Activated CD8-positive, alpha-beta memory T cell treated with anti-CD3 and anti-CD28 coated beads, Interleukin-2, amount 50 U/mL, for 1 hour (primary cell): ENCODE results near the gene UTS2B.

Source experiments
- DNase-seq: peaks from one replicate; pipeline ENCODE4 v3.0.0-alpha.2; 2020; ENCODE audit errors: extremely low read depth

Gene UTS2B, protein sequence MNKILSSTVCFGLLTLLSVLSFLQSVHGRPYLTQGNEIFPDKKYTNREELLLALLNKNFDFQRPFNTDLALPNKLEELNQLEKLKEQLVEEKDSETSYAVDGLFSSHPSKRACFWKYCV

DNA sequence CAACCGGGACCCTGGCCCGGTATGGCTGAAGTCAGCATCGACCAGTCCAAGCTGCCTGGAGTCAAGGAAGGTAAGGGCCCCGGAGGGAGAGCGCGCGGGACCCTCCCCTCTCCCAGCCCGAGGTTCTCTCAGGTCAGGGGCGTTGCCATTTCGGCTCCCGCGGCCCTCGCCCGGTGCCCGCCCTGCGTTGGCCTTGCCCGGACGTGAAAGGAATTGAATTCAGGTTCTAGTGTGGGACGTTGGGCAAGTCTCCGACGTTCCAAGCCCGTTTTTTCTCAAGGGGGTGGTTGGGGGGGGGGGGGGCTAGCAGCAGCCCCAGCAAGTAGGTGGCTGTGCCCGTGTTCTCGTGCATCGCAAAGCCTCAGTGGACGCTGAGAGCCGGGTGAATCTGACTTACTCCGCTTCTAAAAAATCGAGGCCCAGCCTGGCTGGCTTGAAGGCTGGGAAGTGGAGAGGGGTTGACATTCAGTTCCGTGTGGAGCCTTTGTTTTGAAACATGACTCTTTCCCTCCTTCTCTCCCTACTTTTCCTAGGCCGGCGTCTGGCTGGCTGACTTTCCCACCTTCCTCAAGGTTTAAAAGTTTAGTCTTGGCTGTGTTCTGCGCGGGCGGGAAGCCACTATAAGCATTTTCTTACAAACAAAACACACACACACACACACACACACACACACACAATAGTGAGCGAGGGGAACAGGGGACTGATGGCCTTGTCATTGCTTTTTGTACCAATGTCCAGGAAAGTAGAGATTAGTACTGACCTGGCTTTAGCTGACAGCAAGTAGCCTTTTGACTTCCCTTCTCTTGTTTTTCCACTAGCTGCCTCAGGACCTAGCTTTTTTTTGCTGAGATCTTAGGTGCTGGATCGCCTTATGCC lies at the start of gene UTS2B:
Gene UTS2B (minus strand): TSS at position 873 of the 876 bp plus-strand sequence. CDS start 48,337 bp downstream, outside the sequence.
- no peak for DNase-seq

DNA sequence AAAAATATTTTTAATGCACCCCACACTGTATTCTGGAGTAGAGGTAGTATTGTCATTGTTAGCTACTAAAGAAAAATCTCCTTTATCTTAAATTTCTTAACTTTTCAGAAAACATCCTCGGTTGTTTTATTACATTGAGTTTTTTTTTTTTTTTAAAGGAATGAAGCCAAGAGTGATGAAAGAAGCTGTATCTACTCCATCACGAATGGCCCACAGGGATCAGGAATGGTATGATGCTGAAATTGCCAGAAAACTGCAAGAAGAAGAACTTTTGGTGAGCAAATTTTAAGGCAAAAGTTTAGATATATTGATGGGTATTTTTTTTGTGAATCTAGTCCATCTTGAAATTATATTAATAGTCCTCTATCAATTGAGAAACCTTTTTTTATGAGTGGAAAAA lies 49.7 kb upstream of the UTS2B start:
- no peak for DNase-seq

DNA sequence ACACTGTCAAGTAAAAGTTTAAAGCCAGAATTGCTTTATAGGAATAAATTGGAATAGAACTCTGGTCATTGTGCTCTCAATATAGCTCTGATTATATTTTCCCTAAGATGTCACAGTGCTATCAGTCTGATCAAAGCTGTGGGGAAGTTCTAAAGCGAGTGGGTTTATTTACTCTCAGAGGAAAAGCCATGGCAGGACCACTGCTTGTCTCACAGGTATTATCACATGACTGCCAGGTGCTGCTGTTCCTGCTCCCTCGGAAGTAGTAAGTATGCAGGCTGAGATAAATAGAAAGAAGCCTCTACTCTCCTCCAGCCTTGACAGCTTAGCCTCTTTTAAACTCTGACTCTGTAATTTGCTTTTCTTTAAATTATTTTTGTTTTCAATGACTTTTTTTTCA lies 49.1 kb upstream of the UTS2B start:
- no peak for DNase-seq

DNA sequence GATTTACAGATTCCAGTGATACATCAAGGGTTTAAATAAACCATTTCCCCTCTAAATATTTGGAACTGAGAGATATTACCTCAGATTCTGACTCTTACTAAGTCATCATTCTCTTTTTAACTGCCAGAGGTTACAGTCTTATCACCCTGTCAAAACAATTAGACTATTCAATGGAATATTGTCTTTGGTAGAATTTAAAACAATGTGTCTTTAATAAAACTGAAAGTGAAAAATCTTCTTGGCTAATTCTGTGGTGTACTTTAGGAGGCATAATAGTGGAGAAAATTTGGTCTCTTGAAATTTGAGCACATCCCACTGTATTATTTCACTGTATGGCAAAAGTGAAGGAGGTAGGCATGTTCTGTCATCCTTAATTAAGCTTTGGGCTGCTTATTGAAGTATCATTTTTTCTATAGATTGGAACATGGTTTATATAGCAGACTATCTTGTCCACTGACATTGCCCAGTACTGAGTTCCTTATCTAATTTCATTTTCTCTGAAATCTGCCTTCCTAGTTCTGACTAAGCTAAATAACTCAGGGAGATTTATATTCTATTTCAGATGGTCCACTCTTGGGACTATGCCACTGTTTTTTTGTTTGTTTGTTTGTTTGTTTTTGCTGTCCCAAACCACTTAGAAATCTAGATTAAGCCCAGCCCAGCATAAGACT lies 48.0 kb upstream of the UTS2B start:
- no peak for DNase-seq

DNA sequence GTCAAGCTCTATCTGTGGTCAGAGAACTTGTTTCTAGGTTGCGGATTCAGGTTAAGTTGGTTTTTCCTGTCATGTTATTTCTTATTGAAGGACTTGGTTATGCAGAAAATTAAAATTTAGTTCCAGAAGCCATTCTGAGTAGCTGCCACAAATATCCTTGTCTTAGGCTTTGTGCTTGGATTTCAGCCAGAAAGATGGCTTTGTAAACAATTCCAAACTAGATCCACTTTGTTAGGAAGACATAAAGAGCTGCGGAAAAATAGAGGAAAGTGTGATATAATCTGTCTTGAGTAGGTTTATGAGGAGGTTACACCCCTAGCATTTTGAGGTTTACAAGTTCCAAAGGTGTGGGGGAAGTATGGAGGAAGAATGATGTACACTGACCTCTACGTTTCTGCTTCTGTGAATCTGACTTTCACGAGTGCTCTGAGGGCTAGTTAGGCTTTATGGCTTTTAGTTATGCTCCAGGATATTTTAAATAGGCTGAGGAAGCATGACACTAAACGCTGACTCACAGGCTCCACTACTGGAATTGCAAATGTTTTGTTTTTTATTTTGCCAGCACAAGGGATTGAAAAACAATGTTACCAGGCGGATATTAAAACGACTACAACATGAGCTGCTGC lies 46.3 kb upstream of the UTS2B start:
- DNase-seq, result no peak

DNA sequence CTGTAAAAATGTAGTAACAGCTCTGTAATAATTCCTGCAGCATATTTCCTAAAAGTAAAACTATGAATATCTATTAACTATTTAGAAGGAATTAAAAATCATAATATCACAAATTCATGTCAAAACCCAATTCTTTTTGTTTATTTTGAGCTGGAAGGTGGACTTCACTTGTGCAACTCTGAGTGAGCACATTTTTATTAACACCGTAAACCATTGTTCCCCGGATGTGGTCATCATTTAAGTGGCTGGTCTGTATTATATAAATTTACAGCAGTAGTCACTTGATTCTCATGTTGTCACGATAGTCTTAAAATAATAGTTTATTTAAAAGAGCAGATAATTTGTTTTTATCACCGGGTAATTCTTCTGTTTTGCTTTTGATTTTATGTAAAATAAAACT lies 43.0 kb upstream of the UTS2B start:
- no peak for DNase-seq

DNA sequence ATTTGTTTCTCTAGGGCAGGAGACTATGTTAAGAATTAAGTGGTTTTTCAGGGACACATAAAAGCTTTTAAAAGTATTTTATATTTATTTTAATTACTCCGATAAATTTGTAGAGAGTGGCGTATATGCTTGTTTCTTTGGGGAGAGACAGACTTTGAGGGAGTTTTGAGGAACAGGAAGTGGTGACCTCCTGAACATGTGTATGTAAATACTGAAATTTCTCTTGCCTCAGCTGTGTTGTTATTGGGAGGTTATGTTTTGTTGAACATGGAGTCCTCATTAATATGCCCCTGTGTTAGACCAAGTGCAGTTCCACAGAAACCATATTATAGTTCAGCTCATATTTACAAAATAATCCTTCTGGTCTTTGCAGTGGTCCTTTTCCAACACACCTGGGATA lies 41.8 kb upstream of the UTS2B start:
- DNase-seq, result no peak

DNA sequence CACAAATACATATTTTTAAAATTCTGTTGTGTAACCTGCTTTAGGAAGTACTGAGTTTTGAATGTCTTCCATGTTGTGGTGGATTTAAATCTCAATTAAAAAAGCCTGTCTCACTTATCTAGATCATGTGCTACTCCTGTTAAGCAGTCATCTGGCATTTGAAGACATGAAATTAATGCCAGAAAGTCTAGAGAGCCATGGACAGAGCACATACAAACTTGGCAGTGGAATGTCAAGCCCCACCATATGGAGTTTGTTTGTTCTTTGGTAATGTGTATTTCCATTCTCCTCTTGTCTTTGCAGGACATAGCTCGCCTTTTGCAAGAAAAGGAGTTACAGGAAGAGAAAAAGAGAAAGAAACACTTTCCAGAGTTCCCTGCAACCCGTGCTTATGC lies 39.3 kb upstream of the UTS2B start:
- no peak for DNase-seq

DNA sequence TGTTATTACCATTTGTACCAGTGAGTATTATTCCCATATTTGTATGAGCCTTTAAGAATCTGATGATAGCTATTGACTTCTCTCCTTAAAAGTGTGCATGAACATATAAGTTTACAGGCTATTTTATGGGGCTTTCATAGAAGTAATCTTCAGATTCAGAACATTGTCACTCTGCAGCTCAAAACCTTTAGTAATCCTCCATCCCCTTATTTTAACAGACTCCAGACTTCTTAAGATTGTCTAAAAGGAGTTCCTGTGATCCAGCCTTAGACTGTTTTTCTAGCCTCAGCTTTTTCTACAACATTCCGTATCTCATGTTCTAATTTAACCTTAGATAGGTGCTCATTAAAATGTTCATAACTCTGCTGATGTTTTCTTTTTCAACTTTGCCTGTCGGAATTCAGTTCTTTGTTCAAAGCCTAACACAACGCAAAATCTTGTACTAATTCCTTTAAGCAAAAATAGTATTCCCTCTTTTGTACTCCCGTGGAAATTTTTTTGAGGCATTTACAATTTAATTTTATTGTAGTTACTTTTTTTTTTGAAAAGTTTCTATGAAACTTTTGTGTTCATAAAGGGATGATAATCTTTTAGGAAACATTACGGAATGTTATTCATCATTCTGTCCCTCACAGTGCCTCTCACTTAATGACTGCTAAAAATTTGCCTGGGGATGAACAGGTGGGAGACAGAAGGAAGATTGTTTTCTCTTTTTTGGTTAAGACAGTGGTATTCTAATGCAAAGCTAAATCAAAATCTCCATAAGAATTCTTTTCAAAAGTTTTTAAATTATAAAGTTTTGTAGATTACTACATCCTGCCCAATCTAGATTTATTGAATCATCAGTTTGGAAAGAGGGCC lies 38.7 kb upstream of the UTS2B start:
- no peak for DNase-seq

DNA sequence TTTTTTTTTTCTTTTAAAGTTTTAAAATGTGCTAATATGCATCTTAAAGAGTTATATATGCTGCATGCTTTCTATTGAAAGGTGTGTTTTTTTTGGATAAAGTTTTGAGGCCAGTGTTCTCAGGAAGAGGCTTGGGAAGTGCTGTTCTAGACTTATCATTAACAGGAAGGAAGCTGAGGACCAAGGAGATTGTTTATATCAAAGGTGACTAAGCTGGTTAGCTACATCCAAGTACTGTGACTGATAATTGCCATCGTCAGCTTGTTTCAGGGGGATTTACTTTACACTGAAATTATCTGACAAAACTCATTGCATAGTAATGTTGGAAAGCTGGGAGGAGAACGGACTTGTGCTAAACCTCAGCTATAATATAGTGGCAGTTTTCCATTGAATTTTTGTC lies 36.3 kb upstream of the UTS2B start:
- DNase-seq, result no peak

DNA sequence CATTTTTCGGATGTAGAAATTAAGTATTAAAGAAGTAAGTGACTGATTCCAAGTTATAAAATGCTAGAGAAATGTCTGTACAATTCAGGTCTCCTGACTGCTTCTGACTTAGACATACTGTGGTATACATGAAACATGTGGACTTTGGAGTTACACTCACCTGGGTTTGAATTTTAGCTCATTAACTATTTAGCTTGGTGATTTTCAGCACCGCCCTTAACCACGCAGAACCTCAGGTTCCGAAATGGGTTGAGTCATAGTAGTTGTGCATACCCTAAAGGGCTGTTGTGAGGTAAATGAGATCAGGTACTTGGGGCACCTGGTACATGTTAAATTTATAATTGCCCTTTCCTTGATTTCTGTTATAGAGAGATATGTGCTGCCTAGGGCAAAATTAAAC lies 32.9 kb upstream of the UTS2B start:
- no peak for DNase-seq

DNA sequence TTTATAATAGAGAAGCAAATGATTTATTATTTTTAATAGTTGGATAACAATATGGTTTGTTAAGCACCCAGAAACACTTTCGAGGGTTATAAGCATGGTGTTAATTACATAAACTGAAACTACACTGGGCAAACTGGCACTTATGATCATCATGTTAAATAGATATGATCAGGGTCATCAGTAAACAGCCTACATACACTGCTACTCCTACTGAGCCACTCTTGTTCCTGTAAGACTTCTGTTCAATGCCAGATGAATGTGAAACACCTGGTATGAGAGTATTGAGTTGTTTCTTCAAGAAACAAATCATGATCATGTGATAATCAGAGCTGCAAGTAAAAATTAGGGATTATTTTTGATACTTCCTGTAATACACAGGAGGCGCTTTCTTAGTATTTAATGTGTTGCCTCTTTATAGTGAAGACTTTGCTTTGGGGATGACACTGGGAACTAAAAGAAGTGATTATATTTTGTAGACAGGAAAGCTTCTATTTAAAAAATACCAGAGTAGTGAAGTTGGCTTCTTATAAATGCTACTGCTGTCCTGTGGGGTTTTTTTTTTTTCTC lies 32.3 kb upstream of the UTS2B start:
- no peak for DNase-seq

DNA sequence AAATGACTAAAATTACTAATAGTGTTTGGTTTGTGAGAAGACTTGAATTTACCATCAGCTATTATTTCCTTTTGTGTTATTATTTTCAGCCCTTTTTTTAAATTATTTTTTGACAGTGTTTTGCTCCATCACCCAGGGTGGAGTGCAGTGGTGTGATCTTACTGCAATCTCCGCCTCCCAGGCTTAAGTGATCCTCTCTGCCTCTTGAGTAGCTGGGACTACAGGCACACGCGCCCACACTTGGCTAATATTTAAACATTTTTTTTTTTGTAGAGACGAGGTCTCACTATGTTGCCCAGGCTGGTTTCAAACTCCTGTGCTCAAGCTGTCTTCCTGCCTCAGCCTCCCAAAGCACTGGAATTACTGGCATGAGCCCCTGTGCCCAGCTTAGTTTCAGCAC lies 31.7 kb upstream of the UTS2B start:
- no peak for DNase-seq

DNA sequence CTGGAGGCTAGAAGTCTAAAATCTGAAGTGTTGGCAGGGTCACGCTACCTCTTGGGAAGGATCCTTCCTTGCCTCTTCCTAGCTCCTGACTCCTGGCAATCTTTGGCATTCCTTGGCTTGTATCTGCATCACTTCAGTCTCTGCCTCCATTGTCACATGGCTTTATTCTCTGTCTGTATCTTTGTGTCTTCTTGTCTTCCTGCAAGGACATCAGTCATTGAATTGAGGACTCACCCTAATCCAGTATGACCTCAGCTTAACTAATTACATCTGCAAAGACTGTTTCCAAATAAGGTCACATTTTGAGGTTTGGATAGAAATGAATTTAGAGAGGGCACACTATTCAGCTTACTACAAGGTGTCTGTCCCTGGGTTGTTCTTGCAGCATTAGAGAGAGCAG lies 31.1 kb upstream of the UTS2B start:
- DNase-seq, result no peak

DNA sequence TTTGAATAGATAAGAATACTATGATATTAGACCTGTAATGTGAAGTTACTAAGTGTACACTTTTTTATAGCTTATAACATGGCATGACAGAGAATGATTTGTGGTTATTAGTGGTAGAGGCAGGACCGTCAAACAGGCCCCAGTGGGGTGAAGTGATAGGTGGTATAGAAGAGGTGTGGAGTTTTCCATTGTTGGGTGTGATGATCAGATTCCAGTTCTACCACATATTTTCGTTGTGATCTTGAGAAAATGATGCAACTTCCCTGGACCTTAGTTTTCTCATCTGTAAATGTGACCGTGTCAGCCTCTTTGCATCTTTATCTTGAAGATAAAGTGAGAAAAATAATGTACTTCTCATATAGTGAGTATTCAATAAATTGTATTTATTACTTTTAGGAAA lies 30.3 kb upstream of the UTS2B start:
- DNase-seq, result no peak

DNA sequence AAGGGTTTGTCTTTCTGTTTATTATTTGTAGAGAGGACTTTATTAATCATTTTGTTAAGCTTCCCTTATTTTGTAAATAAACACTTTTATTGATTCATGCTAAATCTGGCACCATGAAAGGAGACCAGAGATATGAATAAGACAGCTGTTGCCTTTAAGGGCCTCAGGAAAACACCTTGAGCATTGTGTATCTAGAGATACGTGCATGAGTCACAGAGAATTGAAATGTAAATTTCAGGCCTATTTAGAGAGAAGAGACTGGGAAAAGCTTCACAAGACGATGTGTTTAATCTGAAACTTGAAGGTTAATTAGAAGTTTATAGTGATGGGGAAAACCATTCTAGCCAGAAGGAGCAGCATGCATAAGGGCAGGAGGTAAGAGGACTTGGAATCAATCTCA lies 28.6 kb upstream of the UTS2B start:
- no peak for DNase-seq

DNA sequence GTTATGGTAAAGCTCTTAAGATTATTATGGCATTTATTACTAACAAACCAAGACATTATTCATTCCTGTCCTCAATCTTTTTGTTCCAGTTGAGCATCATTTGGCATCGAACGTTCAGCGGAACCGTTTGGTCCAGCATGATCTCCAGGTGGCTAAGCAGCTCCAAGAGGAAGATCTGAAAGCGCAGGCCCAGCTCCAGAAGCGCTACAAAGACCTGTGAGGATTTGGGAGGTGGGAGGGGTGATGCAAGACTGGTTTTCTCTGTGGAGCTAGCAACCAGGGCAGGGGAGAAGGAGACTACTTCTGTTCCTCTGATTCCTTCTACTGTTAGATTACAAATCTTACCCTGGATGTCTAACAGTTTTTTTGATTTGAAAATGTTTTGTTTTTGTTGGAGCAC lies 27.6 kb upstream of the UTS2B start:
- DNase-seq, result no peak

DNA sequence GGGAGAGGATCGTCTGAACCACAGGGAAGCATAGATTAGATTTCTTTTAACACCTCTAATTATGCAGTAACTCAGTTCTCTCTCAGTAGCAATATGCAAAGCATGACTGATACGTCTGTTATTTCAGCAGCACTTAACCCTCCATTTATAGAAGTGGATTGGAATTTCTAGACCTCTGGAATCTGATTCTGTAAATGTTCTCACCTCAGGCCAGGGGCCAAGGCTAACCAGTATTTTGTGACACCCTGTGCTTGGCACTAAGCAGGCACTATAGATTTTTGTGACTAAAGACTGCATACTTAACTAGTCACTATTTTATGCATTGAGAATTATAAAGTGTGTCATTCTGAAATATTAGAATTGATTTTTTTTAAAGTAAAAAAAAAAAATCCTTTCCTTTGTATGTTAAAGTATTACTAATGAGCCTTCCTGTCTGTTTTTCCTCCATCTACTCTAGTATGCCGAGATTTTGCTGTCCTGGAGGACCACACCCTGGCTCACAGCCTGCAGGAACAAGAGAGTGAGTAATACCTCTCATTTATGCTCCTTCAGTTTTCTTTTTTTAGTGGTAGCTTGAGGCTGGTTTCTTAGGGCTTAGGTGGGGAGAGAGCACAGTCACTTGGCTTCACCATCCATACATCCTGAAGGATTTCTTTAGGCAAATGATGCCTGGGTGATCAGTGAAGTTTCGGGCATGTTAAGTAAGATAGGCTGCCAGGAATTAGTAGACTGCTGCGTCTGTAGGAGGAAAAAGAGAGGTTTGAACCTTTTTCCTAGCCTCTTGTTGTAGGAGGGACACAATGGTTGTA lies 26.5 kb upstream of the UTS2B start:
- DNase-seq, result no peak

DNA sequence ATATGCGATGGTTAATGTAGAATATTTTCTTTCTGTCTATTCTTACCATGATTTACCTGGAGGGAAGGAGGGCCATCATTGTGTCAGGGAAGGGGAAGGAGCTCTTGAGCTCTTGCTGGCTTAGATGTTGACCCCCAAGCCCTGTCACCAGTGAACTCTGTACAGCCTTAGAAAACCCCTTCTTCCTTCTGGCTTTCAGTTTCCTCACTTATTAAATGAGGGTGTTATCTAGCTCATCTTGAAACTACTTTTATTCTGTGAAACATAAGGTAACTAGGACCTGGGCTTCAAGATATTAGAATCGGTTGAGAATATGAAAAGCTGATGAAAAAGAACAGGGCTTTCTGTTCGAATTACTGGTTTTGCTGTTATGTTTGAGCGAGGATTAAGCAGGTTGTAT lies 25.1 kb upstream of the UTS2B start:
- DNase-seq, result no peak

DNA sequence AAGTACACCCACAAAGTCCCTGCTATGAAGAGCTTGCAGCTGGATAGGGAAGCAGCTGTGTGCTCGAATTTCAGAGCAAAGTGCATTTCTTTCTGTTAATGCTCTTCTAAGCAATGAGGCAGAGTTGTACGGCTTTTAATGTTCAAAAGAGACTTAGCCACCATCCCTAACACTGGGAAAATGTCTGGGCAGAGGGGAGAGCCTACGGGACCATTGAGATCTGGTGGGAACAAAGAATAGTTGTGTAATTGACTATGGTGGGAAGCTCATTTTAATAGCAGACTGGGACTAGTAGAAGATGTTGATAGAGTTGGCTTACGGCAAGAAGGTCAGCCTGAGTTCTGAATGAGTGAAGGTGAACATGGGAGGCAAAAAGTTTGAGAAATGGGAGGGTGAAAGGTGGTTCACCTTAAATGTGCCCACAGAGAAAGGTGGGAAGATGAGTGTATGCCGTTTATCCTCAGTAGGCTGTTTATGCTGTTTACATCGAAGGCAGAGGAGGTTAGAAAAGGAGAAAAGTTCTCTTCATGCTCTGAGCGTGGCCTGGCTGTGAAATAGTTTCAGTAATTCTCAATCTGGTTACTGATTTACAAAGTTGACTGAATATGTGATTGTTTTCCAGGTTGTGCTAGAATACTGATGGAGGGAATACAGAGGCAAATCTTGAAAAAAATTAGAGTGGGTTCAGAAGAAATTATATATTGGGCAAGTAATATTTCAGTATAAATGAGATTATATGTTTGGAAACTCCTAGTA lies 22.9 kb upstream of the UTS2B start:
- DNase-seq, result no peak
